Measurements from ENCODE around the gene DAO. TPM values are rescaled to one million over a fixed set of nuclear protein-coding genes. Genes with fewer than 3 reads are reported as not detected.

DAO gene
- polyA plus RNA-seq, 1 donor from 2014 or later: not detected

GRCh38 chr12:108890208-108890607 is 10.3 kb downstream of the DAO start:
- H3K27me3 ChIP-seq (ENCODE audit: insufficient read depth, low read depth, low read length): no peaks in the 10 kb centered on the region
- no peaks in the 10 kb centered on the region for H3K79me2 ChIP-seq (replicated peaks; ENCODE audit: insufficient read depth, low read length)
- TF ChIP-seq REST (IDR thresholded peaks at IDR 0.05; ENCODE audit: borderline replicate concordance) (no peak), POLR2AphosphoS5 (IDR thresholded peaks at IDR 0.05) (no peak), SMC3 (conservative IDR thresholded peaks at IDR 0.05; ENCODE audit: poor library complexity) (no peak), EZH2 (IDR thresholded peaks at IDR 0.05; ENCODE audit: borderline replicate concordance, insufficient read depth, low read length, poor library complexity, severe bottlenecking) (no peak), MXI1 (conservative IDR thresholded peaks at IDR 0.05; ENCODE audit: poor library complexity, severe bottlenecking) (no peak), CTCF (IDR thresholded peaks at IDR 0.05; ENCODE audit: poor library complexity, severe bottlenecking) (no peak), EP300 (conservative IDR thresholded peaks at IDR 0.05; ENCODE audit: poor library complexity, severe bottlenecking) (no peak), TAF1 (IDR thresholded peaks at IDR 0.05; ENCODE audit: low read depth) (no peak), RAD21 (conservative IDR thresholded peaks at IDR 0.05) (no peak)
- no peak overlapping the region for H3K27ac ChIP-seq (ENCODE audit: low read length)
- no peak overlapping the region for H2AFZ ChIP-seq (ENCODE audit: low read depth, low read length)
- H3K9ac ChIP-seq (ENCODE audit: low read length): no peak overlapping the region
- H3K36me3 ChIP-seq (ENCODE audit: insufficient read depth, low read length): no peaks in the 10 kb centered on the region
- no peak overlapping the region for H3K4me2 ChIP-seq (ENCODE audit: low read length)
- H4K20me1 ChIP-seq (ENCODE audit: insufficient read depth): no peaks in the 10 kb centered on the region
- no peaks in the 10 kb centered on the region for H3F3A ChIP-seq (ENCODE audit: insufficient read depth, low read length, poor library complexity, severe bottlenecking)
- H3K9me3 ChIP-seq (ENCODE audit: low read length): no peaks in the 10 kb centered on the region
- no peak overlapping the region for H3K4me3 ChIP-seq (ENCODE audit: low read length)
- no peaks in the 10 kb centered on the region for H3K9me2 ChIP-seq (ENCODE audit: insufficient read depth, low read length)

- no peaks in the 10 kb centered on the region for H3K79me2 ChIP-seq (replicated peaks; ENCODE audit: insufficient read depth, low read length)
- no peak overlapping the region for H3K9ac ChIP-seq (ENCODE audit: low read length)
- no peak overlapping the region for H3K27ac ChIP-seq (ENCODE audit: low read length)
- H3K9me3 ChIP-seq (ENCODE audit: low read length): no peaks in the 10 kb centered on the region
- H3K4me2 ChIP-seq (ENCODE audit: low read length): no peak overlapping the region
- TF ChIP-seq EP300 (conservative IDR thresholded peaks at IDR 0.05; ENCODE audit: poor library complexity, severe bottlenecking) (no peak), TAF1 (IDR thresholded peaks at IDR 0.05; ENCODE audit: low read depth) (no peak), EZH2 (IDR thresholded peaks at IDR 0.05; ENCODE audit: borderline replicate concordance, insufficient read depth, low read length, poor library complexity, severe bottlenecking) (no peak), SMC3 (conservative IDR thresholded peaks at IDR 0.05; ENCODE audit: poor library complexity) (no peak), REST (IDR thresholded peaks at IDR 0.05; ENCODE audit: borderline replicate concordance) (no peak), POLR2AphosphoS5 (IDR thresholded peaks at IDR 0.05) (no peak), RAD21 (conservative IDR thresholded peaks at IDR 0.05) (no peak), MXI1 (conservative IDR thresholded peaks at IDR 0.05; ENCODE audit: poor library complexity, severe bottlenecking) (no peak), CTCF (IDR thresholded peaks at IDR 0.05; ENCODE audit: poor library complexity, severe bottlenecking) (no peak)
- no peak overlapping the region for H2AFZ ChIP-seq (ENCODE audit: low read depth, low read length)
- peaks cover 4% of the 10 kb centered on the region for H3K36me3 ChIP-seq (ENCODE audit: insufficient read depth, low read length)
- H3K4me3 ChIP-seq (ENCODE audit: low read length): no peak overlapping the region
- no peaks in the 10 kb centered on the region for H3K9me2 ChIP-seq (ENCODE audit: insufficient read depth, low read length)
- H3K27me3 ChIP-seq (ENCODE audit: insufficient read depth, low read depth, low read length): no peaks in the 10 kb centered on the region
- no peaks in the 10 kb centered on the region for H4K20me1 ChIP-seq (ENCODE audit: insufficient read depth)
- H3F3A ChIP-seq (ENCODE audit: insufficient read depth, low read length, poor library complexity, severe bottlenecking): no peaks in the 10 kb centered on the region
Observed at GRCh38 chr12:108895220-108895802, 15.4 kb downstream of the DAO start.

Measured in neural cell (in vitro differentiated cells).